Smooth muscle cell (in vitro differentiated cells): ENCODE measurements around the gene VWA7. TPM values are rescaled to one million over a fixed set of nuclear protein-coding genes. Genes with fewer than 3 reads are reported as not detected.

Experiments used
- DNase-seq: peaks from one replicate; lab custom pipeline; 2025; ENCODE audit not compliant: unreplicated experiment; lab: John Stamatoyannopoulos, UW
- H2AFZ ChIP-seq: fragments of 200-600 bp; sonication (generic); 2 replicates; pipeline ENCODE4 v1.6.0; 2016; ENCODE audit warnings: antibody characterized with exemption, low read depth, mild to moderate bottlenecking
- H3F3A ChIP-seq: fragments of 200-600 bp; sonication (generic); 2 replicates; pipeline ENCODE4 v1.6.0; 2017; ENCODE audit warnings: antibody characterized with exemption, low read depth
- H3K27ac ChIP-seq: fragments of 200-600 bp; sonication (generic); 2 replicates; pipeline ENCODE4 v1.5.1; 2016; ENCODE audit warnings: low read depth, mild to moderate bottlenecking
- H3K27me3 ChIP-seq: fragments of 200-600 bp; sonication (generic); 2 replicates; pipeline ENCODE4 v1.6.1; 2016; ENCODE audit warnings: low read depth, mild to moderate bottlenecking
- H3K36me3 ChIP-seq: fragments of 200-600 bp; sonication (generic); 2 replicates; pipeline ENCODE4 v1.5.1; 2016; ENCODE audit warnings: low read depth
- H3K4me1 ChIP-seq: fragments of 200-600 bp; sonication (generic); 2 replicates; pipeline ENCODE4 v1.5.1; 2016; ENCODE audit warnings: low read depth
- H3K4me2 ChIP-seq: fragments of 200-600 bp; sonication (generic); 2 replicates; pipeline ENCODE4 v1.6.0; 2016; ENCODE audit warnings: mild to moderate bottlenecking
- H3K4me3 ChIP-seq: fragments of 200-600 bp; sonication (generic); 2 replicates; pipeline ENCODE4 v1.5.1; 2016; ENCODE audit warnings: mild to moderate bottlenecking
- H3K79me2 ChIP-seq: fragments of 200-600 bp; sonication (generic); 2 replicates; pipeline ENCODE4 v1.6.0; 2016; ENCODE audit warnings: low read depth, mild to moderate bottlenecking
- H3K9ac ChIP-seq: fragments of 200-600 bp; sonication (generic); 2 replicates; pipeline ENCODE4 v1.6.0; 2016; ENCODE audit warnings: low read depth
- H3K9me3 ChIP-seq: fragments of 200-600 bp; sonication (generic); replicated peaks from 2 replicates; pipeline ENCODE4 v1.5.1; 2016; ENCODE audit warnings: low read depth
- H4K20me1 ChIP-seq: fragments of 200-600 bp; sonication (generic); 2 replicates; pipeline ENCODE4 v1.6.0; 2016; ENCODE audit warnings: low read depth
- CTCF ChIP-seq: fragments of 200-600 bp; sonication (generic); IDR thresholded peaks from 2 replicates; pipeline ENCODE4 v1.5.1; 2017; ENCODE audit warnings: borderline replicate concordance, mild to moderate bottlenecking, antibody characterized with exemption; ENCODE audit not compliant: insufficient read depth, poor library complexity, severe bottlenecking
- WGBS: methylation state at CpG from one replicate; pipeline ENCODE4 v1.1.7; 2016; ENCODE audit warnings: low lambda C conversion rate; 5-methylcytosine and 5-hydroxymethylcytosine counted together
- polyA plus RNA-seq: library from polyadenylated mRNA; unstranded; fragments of >200 nt; fragmentation: Nextera tagmentation; extraction: Ambion mirVana; gene quantifications from 2 replicates; pipeline ENCODE4 v1.2.1, GENCODE V29; 2016
- total RNA-seq: library from RNA; depleted of rRNA; stranded (reverse); fragments of >200 nt; gene quantifications from 2 replicates; pipeline ENCODE4 v1.2.3, GENCODE V29; 2014

The VWA7 gene
- total and polyA plus RNA-seq, 2 experiments from 2014 or later: 0.08 to 0.58 TPM

GRCh38 chr6:31732029-31732428 lies 45.1 kb downstream of the VWA7 start:
- H3F3A ChIP-seq: peaks cover 56% of the 10 kb centered on the region
- H3K27me3 ChIP-seq: no peaks in the 10 kb centered on the region
- H3K4me2 ChIP-seq: no peak overlapping the region
- peaks cover 56% of the 10 kb centered on the region for H4K20me1 ChIP-seq
- no peaks in the 10 kb centered on the region for H3K9me3 ChIP-seq
- no peak overlapping the region for H3K9ac ChIP-seq
- no peak for DNase-seq
- TF ChIP-seq CTCF: no peak
- H3K4me1 ChIP-seq: peaks cover 28% of the 10 kb centered on the region
- 97% methylated on average over 3 of the region's 3 CpGs for WGBS
- no peaks in the 10 kb centered on the region for H3K36me3 ChIP-seq
- H3K27ac ChIP-seq: peak overlapping the region; percentile 35
- no peak overlapping the region for H3K4me3 ChIP-seq
- H2AFZ ChIP-seq: no peak overlapping the region
- H3K79me2 ChIP-seq: peaks cover 53% of the 10 kb centered on the region

- 91% methylated on average over 11 of the region's 11 CpGs for WGBS
- Histone ChIP-seq H3K4me1 (peaks cover 20% of the 10 kb centered on the region), H3K9ac (no peak overlapping the region), H3K36me3 (no peaks in the 10 kb centered on the region), H4K20me1 (peaks cover 56% of the 10 kb centered on the region), H3K9me3 (no peaks in the 10 kb centered on the region), H3K27ac (peak overlapping the region; percentile 79), H3K4me2 (peak overlapping the region; percentile 95), H3K79me2 (peaks cover 40% of the 10 kb centered on the region), H2AFZ (no peak overlapping the region), H3F3A (peaks cover 55% of the 10 kb centered on the region), H3K4me3 (peak overlapping the region; percentile 89), H3K27me3 (no peaks in the 10 kb centered on the region)
- TF ChIP-seq CTCF: no peak
- DNase-seq: no peak
These were observed 46.5 kb downstream of the VWA7 start for GRCh38 chr6:31730631-31731086.

DNA sequence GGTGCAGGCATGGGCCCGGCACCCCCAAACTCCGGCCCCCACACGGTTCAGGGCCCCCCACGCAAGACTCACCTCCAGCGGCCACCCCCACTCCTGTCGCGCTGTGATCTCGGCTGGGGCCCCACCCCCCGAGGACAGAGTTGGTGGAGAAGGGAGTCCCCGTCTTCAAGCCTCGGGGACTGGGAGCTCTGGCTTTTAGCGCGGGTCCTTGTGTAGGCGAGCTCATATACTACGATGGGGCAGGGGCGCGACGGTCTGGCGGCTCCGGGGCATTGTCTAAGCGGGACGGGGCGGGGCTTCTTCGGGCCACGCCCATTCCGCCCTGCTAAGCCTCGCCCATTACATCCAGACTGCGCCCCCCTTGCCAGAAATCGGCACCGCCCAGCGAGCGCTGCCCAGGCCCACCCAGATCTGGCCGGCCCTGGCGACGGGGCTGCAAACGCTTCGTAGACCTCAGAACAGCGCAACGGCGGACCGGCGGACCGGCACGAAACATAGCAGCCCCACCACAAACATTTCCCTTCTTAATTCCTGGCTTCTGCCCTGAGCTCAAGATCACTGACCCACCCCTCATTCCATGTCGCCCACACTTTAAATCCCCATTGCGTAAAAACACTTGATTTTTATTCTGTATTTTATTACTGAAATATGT lies 47.0 kb downstream of the VWA7 start:
- peak overlapping the region; percentile 79 for H3K27ac ChIP-seq
- H3K9me3 ChIP-seq: no peaks in the 10 kb centered on the region
- no peak for TF ChIP-seq CTCF
- no peaks in the 10 kb centered on the region for H3K27me3 ChIP-seq
- H3K4me2 ChIP-seq: peak overlapping the region; percentile 95
- H4K20me1 ChIP-seq: peaks cover 56% of the 10 kb centered on the region
- H3K9ac ChIP-seq: peak overlapping the region; percentile 48
- no peaks in the 10 kb centered on the region for H3K36me3 ChIP-seq
- peaks cover 55% of the 10 kb centered on the region for H3F3A ChIP-seq
- peak; percentile 85 for DNase-seq
- H3K4me1 ChIP-seq: peaks cover 20% of the 10 kb centered on the region
- 3% methylated on average over 42 of the region's 46 CpGs for WGBS
- H3K79me2 ChIP-seq: peaks cover 36% of the 10 kb centered on the region
- H2AFZ ChIP-seq: no peak overlapping the region
- H3K4me3 ChIP-seq: peak overlapping the region; percentile 89

DNA sequence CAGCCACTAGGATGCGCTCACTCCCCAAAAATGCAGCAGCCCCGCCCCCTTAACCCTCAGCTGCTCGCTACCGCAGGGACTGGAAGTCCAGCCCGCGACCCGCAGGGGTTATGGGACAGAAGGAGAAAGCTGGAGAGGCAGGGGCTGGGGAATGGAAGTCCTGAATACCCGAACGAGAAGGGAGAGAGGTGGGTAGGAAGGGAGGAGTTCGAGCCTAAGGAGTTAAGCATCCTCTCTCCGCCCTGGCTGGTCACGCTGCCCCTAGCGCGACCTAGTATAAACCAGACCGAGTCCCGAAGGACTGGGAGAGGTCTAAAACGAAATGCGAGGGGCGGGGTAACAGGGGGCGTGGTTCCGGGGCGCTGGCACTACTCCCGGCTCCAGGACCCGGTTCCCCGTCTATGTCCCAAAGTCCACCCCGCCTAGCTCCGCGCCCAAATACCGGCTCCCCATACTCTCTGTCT lies 47.6 kb downstream of the VWA7 start:
- WGBS: 1% methylated on average over 22 of the region's 29 CpGs
- H3K4me2 ChIP-seq: peak overlapping the region; percentile 95
- no peak overlapping the region for H2AFZ ChIP-seq
- peak; percentile 66 for TF ChIP-seq CTCF
- peaks cover 50% of the 10 kb centered on the region for H3F3A ChIP-seq
- H3K27me3 ChIP-seq: no peaks in the 10 kb centered on the region
- H3K9me3 ChIP-seq: no peaks in the 10 kb centered on the region
- H3K36me3 ChIP-seq: no peaks in the 10 kb centered on the region
- H4K20me1 ChIP-seq: peaks cover 51% of the 10 kb centered on the region
- H3K79me2 ChIP-seq: peaks cover 30% of the 10 kb centered on the region
- peak; percentile 87 for DNase-seq
- peak overlapping the region; percentile 48 for H3K9ac ChIP-seq
- H3K27ac ChIP-seq: peak overlapping the region; percentile 79
- H3K4me1 ChIP-seq: peaks cover 20% of the 10 kb centered on the region
- peak overlapping the region; percentile 89 for H3K4me3 ChIP-seq
